Nephron progenitor cell (in vitro differentiated cells): ENCODE measurements around the gene SPAG9.

Experiments
- DNase-seq: peaks from one replicate; pipeline ENCODE4 v3.0.0; 2021
- H3K27ac Mint-ChIP-seq: 2 replicates; pipeline ENCODE4 v1.8.0; 2021; ENCODE audit warnings: mild to moderate bottlenecking, moderate library complexity, mixed read lengths
- H3K27me3 Mint-ChIP-seq: 2 replicates; pipeline ENCODE4 v1.8.0; 2021; ENCODE audit warnings: mild to moderate bottlenecking, low read depth, mixed read lengths; ENCODE audit not compliant: poor library complexity
- H3K36me3 Mint-ChIP-seq: 2 replicates; pipeline ENCODE4 v1.8.0; 2021; ENCODE audit warnings: low read depth, mixed read lengths
- H3K4me1 Mint-ChIP-seq: 2 replicates; pipeline ENCODE4 v1.8.0; 2021; ENCODE audit warnings: mixed read lengths
- H3K4me3 Mint-ChIP-seq: 2 replicates; pipeline ENCODE4 v1.8.0; 2021; ENCODE audit warnings: mild to moderate bottlenecking, moderate library complexity, mixed read lengths
- H3K9me3 Mint-ChIP-seq: 2 replicates; pipeline ENCODE4 v1.8.0; 2021; ENCODE audit warnings: mild to moderate bottlenecking, moderate library complexity, mixed read lengths
- CTCF ChIP-seq: fragments of 200-600 bp; sonication (generic); IDR thresholded peaks from 2 replicates; pipeline ENCODE4 v1.5.0; 2021; ENCODE audit warnings: antibody characterized with exemption

The SPAG9 gene

GRCh38 chr17:51045621-51046020, 75.0 kb downstream of the SPAG9 start:
- TF ChIP-seq CTCF: no peak
- H3K27me3 Mint-ChIP-seq: no peaks in the 10 kb centered on the region
- peaks cover 28% of the 10 kb centered on the region for H3K4me1 Mint-ChIP-seq
- H3K36me3 Mint-ChIP-seq: peaks cover 15% of the 10 kb centered on the region
- no peak for DNase-seq
- H3K27ac Mint-ChIP-seq: peak overlapping the region; percentile 33
- no peaks in the 10 kb centered on the region for H3K9me3 Mint-ChIP-seq
- H3K4me3 Mint-ChIP-seq: no peak overlapping the region

- peak; percentile 31 for DNase-seq
These were observed 75.7 kb downstream of the SPAG9 start for GRCh38 chr17:51044976-51045375.

GRCh38 chr17:51036084-51036483, 84.6 kb downstream of the SPAG9 start:
- TF ChIP-seq CTCF: no peak
- no peaks in the 10 kb centered on the region for H3K9me3 Mint-ChIP-seq
- no peaks in the 10 kb centered on the region for H3K27me3 Mint-ChIP-seq
- H3K27ac Mint-ChIP-seq: peak overlapping the region; percentile 4
- no peak overlapping the region for H3K4me3 Mint-ChIP-seq
- H3K4me1 Mint-ChIP-seq: peaks cover 7% of the 10 kb centered on the region
- no peak for DNase-seq
- peaks cover 38% of the 10 kb centered on the region for H3K36me3 Mint-ChIP-seq

More at GRCh38 chr17:51044976-51045375, 75.7 kb downstream of the SPAG9 start:
- no peak for TF ChIP-seq CTCF
- Mint-ChIP-seq H3K4me3 (no peak overlapping the region), H3K27ac (peak overlapping the region; percentile 66), H3K4me1 (peaks cover 28% of the 10 kb centered on the region), H3K27me3 (no peaks in the 10 kb centered on the region), H3K36me3 (peaks cover 19% of the 10 kb centered on the region), H3K9me3 (no peaks in the 10 kb centered on the region)

- Mint-ChIP-seq H3K27ac (no peak overlapping the region), H3K4me3 (no peak overlapping the region), H3K4me1 (peaks cover 9% of the 10 kb centered on the region), H3K27me3 (no peaks in the 10 kb centered on the region), H3K36me3 (peaks cover 40% of the 10 kb centered on the region), H3K9me3 (no peaks in the 10 kb centered on the region)
- no peak for DNase-seq
- no peak for TF ChIP-seq CTCF
These were observed 85.2 kb downstream of the SPAG9 start for GRCh38 chr17:51035431-51035830.

GRCh38 chr17:51034800-51035199, 85.9 kb downstream of the SPAG9 start:
- H3K4me1 Mint-ChIP-seq: peaks cover 11% of the 10 kb centered on the region
- no peak for TF ChIP-seq CTCF
- H3K27ac Mint-ChIP-seq: no peak overlapping the region
- H3K4me3 Mint-ChIP-seq: no peak overlapping the region
- no peaks in the 10 kb centered on the region for H3K27me3 Mint-ChIP-seq
- H3K36me3 Mint-ChIP-seq: peaks cover 35% of the 10 kb centered on the region
- no peaks in the 10 kb centered on the region for H3K9me3 Mint-ChIP-seq
- DNase-seq: no peak

- Mint-ChIP-seq H3K4me3 (no peak overlapping the region), H3K27me3 (no peaks in the 10 kb centered on the region), H3K4me1 (peaks cover 11% of the 10 kb centered on the region), H3K36me3 (peaks cover 30% of the 10 kb centered on the region), H3K9me3 (no peaks in the 10 kb centered on the region), H3K27ac (no peak overlapping the region)
- no peak for TF ChIP-seq CTCF
- no peak for DNase-seq
These were observed 87.8 kb downstream of the SPAG9 start for GRCh38 chr17:51032850-51033249.
